ENCODE results near the gene IQSEC3. TPM values are rescaled to one million over a fixed set of nuclear protein-coding genes. Genes with fewer than 3 reads are reported as not detected.

The IQSEC3 gene
- total and polyA plus RNA-seq, 10 of the 15 experiments (the other 5 are each of a cell fraction or from before 2014, with no cell fraction given): not detected

DNA sequence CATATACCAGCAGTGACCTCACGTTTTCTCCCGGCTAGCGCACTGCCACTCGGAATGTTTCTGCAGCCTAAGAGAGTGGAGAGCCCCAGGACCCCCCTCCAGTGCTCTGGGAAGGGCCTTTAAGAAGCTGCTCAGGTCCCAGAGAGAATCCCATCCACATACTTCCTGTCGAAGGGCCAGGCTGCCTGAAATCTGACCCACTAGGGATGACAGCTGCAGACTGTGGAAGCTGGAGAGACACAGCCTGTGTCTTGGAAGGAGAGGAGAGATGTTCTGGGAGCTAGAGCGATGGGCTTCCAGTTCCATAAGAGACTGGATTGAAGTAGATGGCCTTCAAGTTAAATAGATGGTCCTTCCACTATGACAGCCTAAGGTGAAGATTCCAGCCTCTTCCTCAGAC, 54.4 kb downstream of the IQSEC3 start:
- intact Hi-C loops (cut with micrococcal nuclease; ENCODE audit: unreplicated experiment): no loop called here
- Histone ChIP-seq H3K79me2 (ENCODE audit: control insufficient read depth, insufficient read depth, low read length) (no peaks in the 10 kb centered on the region), H3K4me3 (no peak overlapping the region), H3K9me3 (replicated peaks; ENCODE audit: control insufficient read depth, insufficient read depth, low read length) (no peaks in the 10 kb centered on the region), H3K36me3 (ENCODE audit: control insufficient read depth in 2 of 2, insufficient read depth in 2 of 2, low read length in 1 of 2) (no peaks in the 10 kb centered on the region), H2AFZ (ENCODE audit: control insufficient read depth, low read depth, low read length) (no peak overlapping the region), H3K27ac (ENCODE audit: control insufficient read depth, insufficient read depth) (no peak overlapping the region), H4K20me1 (ENCODE audit: control insufficient read depth, insufficient read depth) (no peaks in the 10 kb centered on the region), H3K4me2 (ENCODE audit: control insufficient read depth, insufficient read depth) (no peak overlapping the region), H3K4me1 (ENCODE audit: control insufficient read depth, insufficient read depth, low read length) (no peaks in the 10 kb centered on the region), H3K9ac (ENCODE audit: control insufficient read depth, insufficient read depth, low read length) (no peak overlapping the region), H3K27me3 (replicated peaks in 1 of 2; ENCODE audit: control insufficient read depth in 2 of 2, insufficient read depth in 2 of 2, low read length in 1 of 2) (peaks cover 3 to 5% of the 10 kb centered on the region in 2 experiments; a peak in 2 of 4 replicates)
- no peak for DNase-seq (ENCODE audit: low read depth, low spot score)
- ATAC-seq: no peak
- TF ChIP-seq, protein P1, sequence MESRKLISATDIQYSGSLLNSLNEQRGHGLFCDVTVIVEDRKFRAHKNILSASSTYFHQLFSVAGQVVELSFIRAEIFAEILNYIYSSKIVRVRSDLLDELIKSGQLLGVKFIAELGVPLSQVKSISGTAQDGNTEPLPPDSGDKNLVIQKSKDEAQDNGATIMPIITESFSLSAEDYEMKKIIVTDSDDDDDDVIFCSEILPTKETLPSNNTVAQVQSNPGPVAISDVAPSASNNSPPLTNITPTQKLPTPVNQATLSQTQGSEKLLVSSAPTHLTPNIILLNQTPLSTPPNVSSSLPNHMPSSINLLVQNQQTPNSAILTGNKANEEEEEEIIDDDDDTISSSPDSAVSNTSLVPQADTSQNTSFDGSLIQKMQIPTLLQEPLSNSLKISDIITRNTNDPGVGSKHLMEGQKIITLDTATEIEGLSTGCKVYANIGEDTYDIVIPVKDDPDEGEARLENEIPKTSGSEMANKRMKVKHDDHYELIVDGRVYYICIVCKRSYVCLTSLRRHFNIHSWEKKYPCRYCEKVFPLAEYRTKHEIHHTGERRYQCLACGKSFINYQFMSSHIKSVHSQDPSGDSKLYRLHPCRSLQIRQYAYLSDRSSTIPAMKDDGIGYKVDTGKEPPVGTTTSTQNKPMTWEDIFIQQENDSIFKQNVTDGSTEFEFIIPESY (IDR thresholded peaks at IDR 0.05): no peak
- no peak for TF ChIP-seq STAT1 (conservative IDR thresholded peaks at IDR 0.05)
- TF ChIP-seq ZNF207 (IDR thresholded peaks at IDR 0.05; ENCODE audit: borderline replicate concordance): no peak
- TF ChIP-seq SUPT20H (IDR thresholded peaks at IDR 0.05; ENCODE audit: borderline replicate concordance, control insufficient read depth, low read depth, low read length): no peak
- TF ChIP-seq RCOR1 (conservative IDR thresholded peaks at IDR 0.05; ENCODE audit: low read depth, low read length): no peak
- no peak for TF ChIP-seq CBFB (IDR thresholded peaks at IDR 0.05; ENCODE audit: low read depth)
- no peak for TF ChIP-seq SMC3 (IDR thresholded peaks at IDR 0.05; ENCODE audit: borderline replicate concordance, low read length)
- TF ChIP-seq GATAD2B (conservative IDR thresholded peaks at IDR 0.05; ENCODE audit: low read depth): no peak
- no peak for TF ChIP-seq TARDBP (IDR thresholded peaks at IDR 0.05; ENCODE audit: borderline replicate concordance)
- ChIA-PET CTCF (no interaction called here), SMC1A (ENCODE audit: uncharacterized antibody, unreplicated experiment) (no interaction called here), RAD21 (ENCODE audit: unreplicated experiment) (no interaction called here), POLR2A (no interaction called here)
- in situ Hi-C loops (cut with MboI): no loop called here
- WGBS (ENCODE audit: insufficient coverage, insufficient replicate concordance, low lambda C conversion rate, missing lambda C conversion rate): 9% methylated on average over 6 of the region's 6 CpGs
- BruUV-seq (replicated peaks): no TSS peak
- no peak for FAIRE-seq
